ENCODE data around the gene MET.
A peak's percentile ranks its signal among the peaks of the same experiment; 100 is the strongest.

- no peak for TF ChIP-seq ZBTB7A (IDR thresholded peaks at IDR 0.05; ENCODE audit: low read depth)
- no peak for TF ChIP-seq MAX (IDR thresholded peaks at IDR 0.05)
- TF ChIP-seq REST (IDR thresholded peaks at IDR 0.05; ENCODE audit: low read depth), result no peak
- no peak for TF ChIP-seq TAF1 (IDR thresholded peaks at IDR 0.05; ENCODE audit: low read depth)
- peak; percentile 41; the same call in 1 of the 2 replicates for TF ChIP-seq EP300 (IDR thresholded peaks at IDR 0.05; ENCODE audit: borderline replicate concordance)
- no peak for TF ChIP-seq CEBPB (IDR thresholded peaks at IDR 0.05)
Measured at GRCh38 chr7:116777651-116778281, 105.8 kb downstream of the MET start.
